HepG2 (cell line): ENCODE measurements around the gene ABHD13. TPM values are rescaled to one million over a fixed set of nuclear protein-coding genes. Genes with fewer than 3 reads are reported as not detected.

Source experiments
- FOXJ3 ChIP-seq: sonication (generic); formaldehyde crosslinking; IDR thresholded peaks from 2 replicates; pipeline ENCODE4 v1.4.0; 2020; ENCODE audit warnings: missing genetic modification reagents, mild to moderate bottlenecking, borderline replicate concordance
- MAX ChIP-seq: IDR thresholded peaks from 2 replicates; pipeline ENCODE4 v1.6.1; 2012; ENCODE audit warnings: inconsistent platforms
- SIN3B ChIP-seq: fragments of 150-350 bp; IDR thresholded peaks from 2 replicates; pipeline ENCODE4 v1.6.1; 2014; ENCODE audit warnings: low read length
- TMF1 ChIP-seq: sonication (generic); formaldehyde crosslinking; IDR thresholded peaks from 2 replicates; pipeline ENCODE4 v1.8.1; 2022; ENCODE audit warnings: low read depth, missing genetic modification reagents
- ZNF362 ChIP-seq: sonication (generic); formaldehyde crosslinking; IDR thresholded peaks from 2 replicates; pipeline ENCODE4 v1.4.0; 2020; ENCODE audit warnings: missing genetic modification reagents, mild to moderate bottlenecking, borderline replicate concordance
- ZNF484 ChIP-seq: sonication (generic); formaldehyde crosslinking; IDR thresholded peaks from 2 replicates; pipeline ENCODE4 v1.5.1; 2020; ENCODE audit warnings: mild to moderate bottlenecking, low read depth, missing genetic modification reagents, borderline replicate concordance
- ZNF672 ChIP-seq: sonication (generic); formaldehyde crosslinking; IDR thresholded peaks from 2 replicates; pipeline ENCODE4 v1.8.1; 2022; ENCODE audit warnings: missing genetic modification reagents
- ZNF703 ChIP-seq: sonication (generic); formaldehyde crosslinking; IDR thresholded peaks from 2 replicates; pipeline ENCODE4 v1.5.1; 2020; ENCODE audit warnings: missing genetic modification reagents, mild to moderate bottlenecking, moderate library complexity, borderline replicate concordance
- ZNF775 ChIP-seq: sonication (generic); formaldehyde crosslinking; IDR thresholded peaks from 2 replicates; pipeline ENCODE4 v1.4.0; 2020; ENCODE audit warnings: missing genetic modification reagents, mild to moderate bottlenecking, moderate library complexity, borderline replicate concordance
- ZNF83 ChIP-seq: sonication (generic); formaldehyde crosslinking; IDR thresholded peaks from 2 replicates; pipeline ENCODE4 v1.4.0; 2020; ENCODE audit warnings: missing genetic modification reagents, mild to moderate bottlenecking, borderline replicate concordance
- polyA plus RNA-seq, 8 experiments: library from polyadenylated mRNA; depleted of rRNA in 3 of 8; stranded (reverse) in 7 of 8; unstranded in 1 of 8; fragments of >200 nt; fragmentation: Illumina TruSeq in 4 of 8; extraction: Trizol in 4 of 8; gene quantifications; 2 replicates each; pipeline versions ENCODE4 v1.2.1 to v1.2.3, GENCODE V29; 2011 to 2016; ENCODE audit warnings: low read depth in 4 of 8, missing spikeins in 1 of 8, mixed read lengths in 1 of 8; ENCODE audit not compliant: insufficient read depth in 1 of 8
- total RNA-seq, 5 experiments: library from RNA; depleted of rRNA; stranded (reverse); fragments of >200 nt; fragmentation: Illumina TruSeq; extraction: Trizol; gene quantifications; 2 replicates each; pipeline ENCODE4 v1.2.3, GENCODE V29; 2016; ENCODE audit warnings: low read depth in 1 of 5
- TF ChIP-seq, protein P1 (sequence below): sonication (generic); formaldehyde crosslinking; IDR thresholded peaks from 2 replicates; pipeline ENCODE4 v1.9.0; 2022; ENCODE audit warnings: low read depth, missing genetic modification reagents
- TF ChIP-seq, protein P2 (sequence below): sonication (generic); formaldehyde crosslinking; IDR thresholded peaks from 2 replicates; pipeline ENCODE4 v1.5.0; 2020; ENCODE audit warnings: mild to moderate bottlenecking, missing genetic modification reagents
- TF ChIP-seq, protein P3 (sequence below): sonication (generic); formaldehyde crosslinking; IDR thresholded peaks from 2 replicates; pipeline ENCODE4 v1.4.0; 2020; ENCODE audit warnings: missing genetic modification reagents, borderline replicate concordance
- TF ChIP-seq, protein P4 (sequence below): sonication (generic); formaldehyde crosslinking; IDR thresholded peaks from 2 replicates; pipeline ENCODE4 v1.8.0; 2022; ENCODE audit warnings: mild to moderate bottlenecking, missing genetic modification reagents, borderline replicate concordance
- TF ChIP-seq, protein P5 (sequence below): IDR thresholded peaks from 2 replicates; pipeline ENCODE4 v1.6.1; 2016; ENCODE audit warnings: low read depth

The ABHD13 gene
- total and polyA plus RNA-seq, 2 of the 13 experiments (the other 11 are each of a cell fraction or from before 2014, with no cell fraction given), result 4.3 to 6.2 TPM

DNA sequence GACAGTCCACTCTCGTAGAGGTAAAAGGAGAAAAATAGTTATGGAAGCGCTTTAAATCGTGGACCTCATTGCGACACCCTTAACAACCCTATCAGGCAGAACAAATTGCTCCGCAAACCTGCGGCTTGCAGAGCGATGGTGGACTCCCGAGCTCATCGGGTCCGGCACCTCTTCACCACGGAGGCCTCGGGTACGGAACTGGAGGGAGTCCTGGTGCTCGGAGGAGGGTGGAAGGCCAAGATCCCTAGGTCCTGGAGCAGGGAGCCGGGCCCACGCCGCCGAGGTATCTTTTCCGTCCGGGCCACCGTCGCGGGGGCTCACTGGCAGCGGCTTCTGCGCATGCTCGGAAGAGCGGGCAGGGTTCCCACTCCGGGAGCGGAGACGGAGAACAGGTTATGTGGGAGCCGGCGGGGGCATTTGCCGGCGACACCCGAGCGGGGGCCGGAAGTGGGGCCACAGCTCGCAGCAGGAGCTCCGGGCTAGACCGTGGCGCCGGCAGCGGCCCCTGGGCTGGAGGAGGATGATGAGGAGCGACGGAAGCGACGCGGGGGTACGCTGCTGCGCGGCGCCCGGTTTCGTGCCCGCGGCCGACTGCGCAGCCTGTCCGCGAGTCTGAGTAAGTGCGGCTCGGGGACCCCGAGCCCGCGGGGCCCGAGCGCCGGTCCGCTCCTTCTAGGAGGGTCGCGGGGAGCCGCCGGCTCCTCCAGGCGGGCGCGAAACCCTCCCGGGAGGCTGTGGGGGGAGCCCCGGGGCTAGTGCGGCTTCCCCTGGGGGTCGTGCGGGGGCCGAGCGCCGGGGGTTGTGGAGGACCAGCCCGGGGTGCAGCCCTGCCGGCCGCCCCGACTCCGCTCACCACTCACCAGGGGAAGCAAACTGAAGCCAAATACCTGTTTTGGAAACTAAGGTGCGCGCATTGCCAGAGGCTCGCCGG lies at the start of gene ABHD13 (continued):
- no peak for TF ChIP-seq ZNF83 (CRISPR knock-in tag)
- TF ChIP-seq ZNF703 (CRISPR knock-in tag), result peak; percentile 64
- TF ChIP-seq MAX, result peak; percentile 60; the same call in 1 of the 2 replicates
- TF ChIP-seq, protein P1, sequence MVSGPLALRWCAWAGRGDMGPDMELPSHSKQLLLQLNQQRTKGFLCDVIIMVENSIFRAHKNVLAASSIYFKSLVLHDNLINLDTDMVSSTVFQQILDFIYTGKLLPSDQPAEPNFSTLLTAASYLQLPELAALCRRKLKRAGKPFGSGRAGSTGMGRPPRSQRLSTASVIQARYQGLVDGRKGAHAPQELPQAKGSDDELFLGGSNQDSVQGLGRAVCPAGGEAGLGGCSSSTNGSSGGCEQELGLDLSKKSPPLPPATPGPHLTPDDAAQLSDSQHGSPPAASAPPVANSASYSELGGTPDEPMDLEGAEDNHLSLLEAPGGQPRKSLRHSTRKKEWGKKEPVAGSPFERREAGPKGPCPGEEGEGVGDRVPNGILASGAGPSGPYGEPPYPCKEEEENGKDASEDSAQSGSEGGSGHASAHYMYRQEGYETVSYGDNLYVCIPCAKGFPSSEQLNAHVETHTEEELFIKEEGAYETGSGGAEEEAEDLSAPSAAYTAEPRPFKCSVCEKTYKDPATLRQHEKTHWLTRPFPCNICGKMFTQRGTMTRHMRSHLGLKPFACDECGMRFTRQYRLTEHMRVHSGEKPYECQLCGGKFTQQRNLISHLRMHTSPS (CRISPR knock-in tag), result no peak
- peak; percentile 35; the same call in 1 of the 2 replicates for TF ChIP-seq TMF1 (CRISPR knock-in tag)
- no peak for TF ChIP-seq SIN3B
- no peak for TF ChIP-seq ZNF362 (CRISPR knock-in tag)
- TF ChIP-seq, protein P2, sequence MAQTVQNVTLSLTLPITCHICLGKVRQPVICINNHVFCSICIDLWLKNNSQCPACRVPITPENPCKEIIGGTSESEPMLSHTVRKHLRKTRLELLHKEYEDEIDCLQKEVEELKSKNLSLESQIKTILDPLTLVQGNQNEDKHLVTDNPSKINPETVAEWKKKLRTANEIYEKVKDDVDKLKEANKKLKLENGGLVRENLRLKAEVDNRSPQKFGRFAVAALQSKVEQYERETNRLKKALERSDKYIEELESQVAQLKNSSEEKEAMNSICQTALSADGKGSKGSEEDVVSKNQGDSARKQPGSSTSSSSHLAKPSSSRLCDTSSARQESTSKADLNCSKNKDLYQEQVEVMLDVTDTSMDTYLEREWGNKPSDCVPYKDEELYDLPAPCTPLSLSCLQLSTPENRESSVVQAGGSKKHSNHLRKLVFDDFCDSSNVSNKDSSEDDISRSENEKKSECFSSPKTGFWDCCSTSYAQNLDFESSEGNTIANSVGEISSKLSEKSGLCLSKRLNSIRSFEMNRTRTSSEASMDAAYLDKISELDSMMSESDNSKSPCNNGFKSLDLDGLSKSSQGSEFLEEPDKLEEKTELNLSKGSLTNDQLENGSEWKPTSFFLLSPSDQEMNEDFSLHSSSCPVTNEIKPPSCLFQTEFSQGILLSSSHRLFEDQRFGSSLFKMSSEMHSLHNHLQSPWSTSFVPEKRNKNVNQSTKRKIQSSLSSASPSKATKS, result 0 out of 2 replicates have a peak, but pooled peaks have one; percentile 87
- no peak for TF ChIP-seq FOXJ3 (CRISPR knock-in tag)
- TF ChIP-seq, protein P3, sequence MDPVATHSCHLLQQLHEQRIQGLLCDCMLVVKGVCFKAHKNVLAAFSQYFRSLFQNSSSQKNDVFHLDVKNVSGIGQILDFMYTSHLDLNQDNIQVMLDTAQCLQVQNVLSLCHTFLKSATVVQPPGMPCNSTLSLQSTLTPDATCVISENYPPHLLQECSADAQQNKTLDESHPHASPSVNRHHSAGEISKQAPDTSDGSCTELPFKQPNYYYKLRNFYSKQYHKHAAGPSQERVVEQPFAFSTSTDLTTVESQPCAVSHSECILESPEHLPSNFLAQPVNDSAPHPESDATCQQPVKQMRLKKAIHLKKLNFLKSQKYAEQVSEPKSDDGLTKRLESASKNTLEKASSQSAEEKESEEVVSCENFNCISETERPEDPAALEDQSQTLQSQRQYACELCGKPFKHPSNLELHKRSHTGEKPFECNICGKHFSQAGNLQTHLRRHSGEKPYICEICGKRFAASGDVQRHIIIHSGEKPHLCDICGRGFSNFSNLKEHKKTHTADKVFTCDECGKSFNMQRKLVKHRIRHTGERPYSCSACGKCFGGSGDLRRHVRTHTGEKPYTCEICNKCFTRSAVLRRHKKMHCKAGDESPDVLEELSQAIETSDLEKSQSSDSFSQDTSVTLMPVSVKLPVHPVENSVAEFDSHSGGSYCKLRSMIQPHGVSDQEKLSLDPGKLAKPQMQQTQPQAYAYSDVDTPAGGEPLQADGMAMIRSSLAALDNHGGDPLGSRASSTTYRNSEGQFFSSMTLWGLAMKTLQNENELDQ (CRISPR knock-in tag), result no peak
- TF ChIP-seq ZNF672 (CRISPR knock-in tag), result no peak
- TF ChIP-seq ZNF775 (CRISPR knock-in tag), result peak; percentile 51; the same call in 1 of the 2 replicates
- TF ChIP-seq ZNF484 (CRISPR knock-in tag), result no peak
- TF ChIP-seq, protein P4, sequence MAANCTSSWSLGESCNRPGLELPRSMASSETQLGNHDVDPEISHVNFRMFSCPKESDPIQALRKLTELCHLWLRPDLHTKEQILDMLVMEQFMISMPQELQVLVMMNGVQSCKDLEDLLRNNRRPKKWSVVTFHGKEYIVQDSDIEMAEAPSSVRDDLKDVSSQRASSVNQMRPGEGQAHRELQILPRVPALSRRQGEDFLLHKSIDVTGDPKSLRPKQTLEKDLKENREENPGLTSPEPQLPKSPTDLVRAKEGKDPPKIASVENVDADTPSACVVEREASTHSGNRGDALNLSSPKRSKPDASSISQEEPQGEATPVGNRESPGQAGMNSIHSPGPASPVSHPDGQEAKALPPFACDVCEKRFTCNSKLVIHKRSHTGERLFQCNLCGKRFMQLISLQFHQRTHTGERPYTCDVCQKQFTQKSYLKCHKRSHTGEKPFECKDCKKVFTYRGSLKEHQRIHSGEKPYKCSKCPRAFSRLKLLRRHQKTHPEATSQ (CRISPR knock-in tag), result 0 out of 2 replicates have a peak, but pooled peaks have one; percentile 56
- TF ChIP-seq, protein P5, sequence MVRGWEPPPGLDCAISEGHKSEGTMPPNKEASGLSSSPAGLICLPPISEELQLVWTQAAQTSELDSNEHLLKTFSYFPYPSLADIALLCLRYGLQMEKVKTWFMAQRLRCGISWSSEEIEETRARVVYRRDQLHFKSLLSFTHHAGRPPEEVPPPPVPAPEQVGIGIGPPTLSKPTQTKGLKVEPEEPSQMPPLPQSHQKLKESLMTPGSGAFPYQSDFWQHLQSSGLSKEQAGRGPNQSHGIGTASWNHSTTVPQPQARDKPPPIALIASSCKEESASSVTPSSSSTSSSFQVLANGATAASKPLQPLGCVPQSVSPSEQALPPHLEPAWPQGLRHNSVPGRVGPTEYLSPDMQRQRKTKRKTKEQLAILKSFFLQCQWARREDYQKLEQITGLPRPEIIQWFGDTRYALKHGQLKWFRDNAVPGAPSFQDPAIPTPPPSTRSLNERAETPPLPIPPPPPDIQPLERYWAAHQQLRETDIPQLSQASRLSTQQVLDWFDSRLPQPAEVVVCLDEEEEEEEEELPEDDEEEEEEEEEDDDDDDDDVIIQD (CRISPR knock-in tag), result peak; percentile 47; the same call in 1 of the 2 replicates
